Sigmoid colon (tissue), 7 donors: Measurements from ENCODE around the gene AKAP9. TPM values are rescaled to one million over a fixed set of nuclear protein-coding genes. Genes with fewer than 3 reads are reported as not detected.
A peak's percentile ranks its signal among the peaks of the same experiment; 100 is the strongest.
"Not testable (repeated sequence)": the region's sequence is repeated elsewhere in the genome, so short reads cannot be mapped to it uniquely, and the experiment has no call there.

Source experiments
- DNase-seq: peaks from one replicate; pipeline ENCODE4 v3.0.0-alpha.2; 2019
- H3K27ac ChIP-seq, 4 donors: fragments of 200-600 bp; sonication (generic); one replicate each; pipeline ENCODE4 v1.5.1; 2016 to 2019; ENCODE audit warnings: mild to moderate bottlenecking in 1 of 4
- H3K27me3 ChIP-seq, 3 donors: fragments of 200-600 bp; sonication (generic); one replicate each; pipeline ENCODE4 v1.5.1; 2019; ENCODE audit warnings: mild to moderate bottlenecking in 1 of 3
- H3K36me3 ChIP-seq, 4 donors: fragments of 200-600 bp; sonication (generic); one replicate each; pipeline ENCODE4 v1.5.1; 2016 to 2019
- H3K4me1 ChIP-seq, 4 donors: fragments of 200-600 bp; sonication (generic); one replicate each; pipeline ENCODE4 v1.5.1; 2017 to 2019
- H3K4me3 ChIP-seq, 4 donors: fragments of 200-600 bp; sonication (generic); one replicate each; pipeline ENCODE4 v1.5.1; 2017 to 2019; ENCODE audit warnings: mild to moderate bottlenecking in 2 of 4, moderate library complexity in 1 of 4
- H3K9me3 ChIP-seq, 4 donors: fragments of 200-600 bp in 3 of 4; sonication (generic) in 3 of 4; one replicate each; pipeline versions ENCODE4 v1.5.1 to v1.6.1; 2013 to 2019
- CTCF ChIP-seq, 4 experiments: fragments of 450-650 bp in 3 of 4; fragments of 200-600 bp in 1 of 4; IDR thresholded peaks; one replicate each; pipeline ENCODE4 v1.5.1; 2016 to 2019; ENCODE audit warnings: antibody characterized with exemption in 4 of 4, mild to moderate bottlenecking in 3 of 4, moderate library complexity in 2 of 4
- EP300 ChIP-seq, 4 donors: sonication (generic); formaldehyde crosslinking; IDR thresholded peaks; one replicate each; pipeline ENCODE4 v1.6.1; 2017; ENCODE audit warnings: antibody characterized with exemption in 4 of 4
- POLR2A ChIP-seq, 2 donors: fragments of 450-650 bp; IDR thresholded peaks; one replicate each; pipeline ENCODE4 v1.6.1; 2016; ENCODE audit warnings: antibody characterized with exemption in 2 of 2, mild to moderate bottlenecking in 2 of 2, moderate library complexity in 2 of 2
- POLR2AphosphoS5 ChIP-seq, 4 donors: sonication (generic); formaldehyde crosslinking; IDR thresholded peaks; one replicate each; pipeline ENCODE4 v1.6.1; 2017; ENCODE audit warnings: antibody characterized with exemption in 4 of 4
- WGBS, 2 donors: extraction: QIAGEN DNeasy Blood & Tissue Kit; methylation state at CpG; one replicate each; pipeline ENCODE4 v1.1.7; 2013; 5-methylcytosine and 5-hydroxymethylcytosine counted together
- intact Hi-C: fragments of 100-400 bp; cut with DNase I; formaldehyde crosslinking; loops from one replicate; pipeline ENCODE4 v1.15.1; 2023
- polyA plus RNA-seq, 3 donors: library from polyadenylated mRNA; stranded (reverse); fragments of 200-250 nt; gene quantifications; one replicate each; pipeline ENCODE4 v1.2.3, GENCODE V29; 2013
- total RNA-seq, 4 donors: library from RNA; depleted of rRNA; stranded (reverse); fragments of >200 nt; gene quantifications; one replicate each; pipeline ENCODE4 v1.1.0, GENCODE V29; 2016
- donor health status: healthy with polysubstance abuse.
- donor health status: Bipolar disorder and iron deficiency.
- donor health status: healthy.

The AKAP9 gene
- total and polyA plus RNA-seq, 7 donors: 34.0 to 90.9 (median 59.9) TPM

GRCh38 chr7:92013611-92014010, 72.9 kb downstream of the AKAP9 start:
- intact Hi-C loops: loop anchor here (10.0 kb wide), 1 partner anchor 129 kb away; the partner anchor contains the start of gene MTERF1
- no peaks in the 10 kb centered on the region for H3K4me1 ChIP-seq
- H3K27me3 ChIP-seq: no peaks in the 10 kb centered on the region
- H3K27ac ChIP-seq: no peak overlapping the region
- no peak for TF ChIP-seq POLR2AphosphoS5 (IDR thresholded peaks at IDR 0.05)
- no peak for TF ChIP-seq POLR2A (IDR thresholded peaks at IDR 0.05)
- H3K4me3 ChIP-seq: no peak overlapping the region
- no peaks in the 10 kb centered on the region for H3K9me3 ChIP-seq
- no peak for DNase-seq
- H3K36me3 ChIP-seq: peaks cover 0 to 67% (median 3%) of the 10 kb centered on the region in 4 donors

- intact Hi-C loops: no loop called here
- H3K27me3 ChIP-seq: no peaks in the 10 kb centered on the region
- peaks cover 0 to 4% (median 0%) of the 10 kb centered on the region in 4 donors for H3K4me1 ChIP-seq
- peaks cover 0 to 84% (median 23%) of the 10 kb centered on the region in 4 donors for H3K36me3 ChIP-seq
- H3K27ac ChIP-seq: no peak overlapping the region
- no peak for TF ChIP-seq EP300 (IDR thresholded peaks at IDR 0.05)
- no peak for TF ChIP-seq CTCF (IDR thresholded peaks at IDR 0.05)
- no peak for TF ChIP-seq POLR2A (IDR thresholded peaks at IDR 0.05)
- TF ChIP-seq POLR2AphosphoS5 (IDR thresholded peaks at IDR 0.05): no peak
- no peaks in the 10 kb centered on the region for H3K9me3 ChIP-seq
- no peak for DNase-seq
- no peak overlapping the region for H3K4me3 ChIP-seq
Observed at GRCh38 chr7:92020636-92021035, 80.0 kb downstream of the AKAP9 start.

- TF ChIP-seq CTCF (IDR thresholded peaks at IDR 0.05): no peak
- TF ChIP-seq EP300 (IDR thresholded peaks at IDR 0.05): no peak
- no peak for TF ChIP-seq POLR2AphosphoS5 (IDR thresholded peaks at IDR 0.05)
- no peak for TF ChIP-seq POLR2A (IDR thresholded peaks at IDR 0.05)
- Histone ChIP-seq H3K4me3 (no peak overlapping the region), H3K9me3 (no peaks in the 10 kb centered on the region), H3K4me1 (peaks cover 0 to 4% (median 0%) of the 10 kb centered on the region in 4 donors), H3K36me3 (peaks cover 3 to 63% (median 29%) of the 10 kb centered on the region in 4 donors), H3K27ac (peak overlapping the region in 3 of 4 donors; percentile 14 to 61 (median 16)), H3K27me3 (no peaks in the 10 kb centered on the region)
- 87 to 89% methylated on average over 3 of the region's 3 CpGs for WGBS, 2 donors
- intact Hi-C loops: no loop called here
- DNase-seq: no peak
Observed at GRCh38 chr7:92025260-92025659, 84.6 kb downstream of the AKAP9 start.

- H3K36me3 ChIP-seq: peaks cover 3 to 63% (median 28%) of the 10 kb centered on the region in 4 donors
Observed at GRCh38 chr7:92026635-92027034, 86.0 kb downstream of the AKAP9 start.

GRCh38 chr7:92027128-92027527, 86.5 kb downstream of the AKAP9 start:
- DNase-seq, H3K27me3 ChIP-seq, H3K4me1 ChIP-seq, H3K27ac ChIP-seq, H3K9me3 ChIP-seq, H3K4me3 ChIP-seq, intact Hi-C loops: not testable (repeated sequence)
- 99% methylated on average over 29 of the region's 29 CpGs for WGBS, 2 donors
- peaks cover 3 to 63% (median 25%) of the 10 kb centered on the region in 4 donors for H3K36me3 ChIP-seq

More at GRCh38 chr7:92026635-92027034, 86.0 kb downstream of the AKAP9 start:
- H3K27ac ChIP-seq: peak overlapping the region in 2 of 4 donors; percentile 3 to 61
- DNase-seq, H3K4me3 ChIP-seq, H3K4me1 ChIP-seq, H3K27me3 ChIP-seq, H3K9me3 ChIP-seq, intact Hi-C loops: not testable (repeated sequence)
- WGBS, 2 donors: 98% methylated on average over 24 of the region's 24 CpGs

- TF ChIP-seq POLR2AphosphoS5 (IDR thresholded peaks at IDR 0.05) (no peak), CTCF (IDR thresholded peaks at IDR 0.05) (no peak), POLR2A (IDR thresholded peaks at IDR 0.05) (no peak), EP300 (IDR thresholded peaks at IDR 0.05) (no peak)
- Histone ChIP-seq H3K9me3 (no peaks in the 10 kb centered on the region), H3K4me1 (peaks cover 0 to 4% (median 0%) of the 10 kb centered on the region in 4 donors), H3K27me3 (no peaks in the 10 kb centered on the region), H3K4me3 (no peak overlapping the region), H3K27ac (no peak overlapping the region), H3K36me3 (peaks cover 3 to 61% (median 18%) of the 10 kb centered on the region in 4 donors)
- intact Hi-C loops: no loop called here
- WGBS, 2 donors: 92 to 96% methylated on average over 2 of the region's 2 CpGs
- DNase-seq: no peak
Observed at GRCh38 chr7:92028226-92028625, 87.6 kb downstream of the AKAP9 start.
